H1 (cell line): ENCODE measurements around the gene SPPL3. TPM values are rescaled to one million over a fixed set of nuclear protein-coding genes. Genes with fewer than 3 reads are reported as not detected.

ENCODE experiments used
- POU5F1 ChIP-seq: IDR thresholded peaks from 2 replicates; pipeline ENCODE4 v1.6.1; 2011; ENCODE audit warnings: low read depth, mild to moderate bottlenecking, low read length, moderate library complexity
- SP4 ChIP-seq: IDR thresholded peaks from 2 replicates; pipeline ENCODE4 v1.6.1; 2012; ENCODE audit warnings: low read length, inconsistent platforms
- YY1 ChIP-seq: IDR thresholded peaks from 2 replicates; pipeline ENCODE4 v1.6.1; 2011; ENCODE audit warnings: low read depth, mild to moderate bottlenecking, low read length
- polyA plus RNA-seq, 7 experiments: library from polyadenylated mRNA; depleted of rRNA in 3 of 7; stranded (reverse) in 5 of 7; unstranded in 2 of 7; fragments of >200 nt in 5 of 7; fragments of 200-250 nt in 2 of 7; gene quantifications; 1 replicate in 5 of 7; 2 replicates in 1 of 7; 4 replicates in 1 of 7; pipeline versions ENCODE4 v1.2.1 to v1.2.3, GENCODE V29; 2011 to 2013; ENCODE audit warnings: missing spikeins in 2 of 7, mixed read lengths in 2 of 7
- total RNA-seq: library from RNA; stranded (reverse); fragmentation: NEBNext Ultra II Directional; extraction: Animal tissue kit (Norgen Biotek cat#: 25700); gene quantifications from 2 replicates; pipeline ENCODE4 v1.2.1, GENCODE V29; 2021

The SPPL3 gene
- total and polyA plus RNA-seq, 2 of the 8 experiments (the other 6 are each of a cell fraction or from before 2014, with no cell fraction given), result 27.3 to 48.4 TPM

DNA sequence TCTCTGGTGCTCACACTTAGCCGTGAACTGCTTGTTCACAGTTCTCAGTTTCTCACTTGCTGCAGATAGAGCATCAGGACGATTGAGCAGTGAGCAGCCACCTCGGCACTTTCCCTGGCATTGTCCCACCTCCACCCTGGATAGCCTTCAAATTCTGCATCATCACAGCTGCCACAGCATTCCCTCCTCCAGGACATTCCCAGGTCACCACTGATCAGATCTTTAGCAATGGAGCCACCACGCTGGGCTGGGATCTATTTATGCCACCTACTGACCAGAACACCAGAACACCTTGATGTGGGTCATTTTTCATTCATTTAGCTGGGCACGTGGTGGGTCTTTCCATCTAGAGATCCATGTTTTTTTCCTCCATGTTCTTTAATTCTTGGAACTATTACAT, 154.9 kb downstream of the SPPL3 start (continued):
- TF ChIP-seq SP4, result no peak
- no peak for TF ChIP-seq YY1
- TF ChIP-seq POU5F1, result no peak
